Activated CD4-positive, alpha-beta T cell treated with anti-CD3 and anti-CD28 coated beads, Interleukin-10, Interleukin-2, amounts not matched to agents 100 ng/mL and 50 ng/mL, durations not matched to agents 16 hours and 8 hours (primary cell): ENCODE measurements around the gene LYST.
A peak's percentile ranks its signal among the peaks of the same experiment; 100 is the strongest.

Experiments
- DNase-seq: peaks from one replicate; pipeline ENCODE4 v3.0.0-alpha.2; 2020

LYST gene

GRCh38 chr1:235703506-235703905 lies 163.2 kb downstream of the LYST start:
- no peak for DNase-seq

GRCh38 chr1:235702412-235702811 lies 164.3 kb downstream of the LYST start:
- DNase-seq, result no peak

DNA sequence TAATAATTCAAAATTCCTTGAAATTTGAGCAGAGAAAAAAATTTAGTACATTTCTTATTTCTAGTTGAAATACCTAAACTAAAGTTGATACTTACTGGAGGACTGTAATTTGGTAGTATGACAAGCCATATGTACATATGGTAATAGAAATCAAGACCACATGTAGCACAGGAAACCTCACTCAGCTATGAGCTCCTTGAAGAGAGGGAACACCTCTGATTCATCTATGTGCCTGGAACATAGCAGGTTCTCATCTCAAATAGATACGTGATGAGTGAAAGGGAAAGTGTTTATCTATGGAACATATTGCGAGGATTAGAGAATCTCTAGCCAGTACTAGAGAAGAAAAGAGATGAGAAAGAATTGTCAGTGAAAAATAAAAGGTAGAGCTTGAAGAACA lies 169.2 kb downstream of the LYST start:
- peak; percentile 79 for DNase-seq

GRCh38 chr1:235689356-235689755 lies 177.3 kb downstream of the LYST start:
- no peak for DNase-seq

GRCh38 chr1:235688096-235688495 lies 178.6 kb downstream of the LYST start:
- DNase-seq, result no peak

- DNase-seq, result no peak
These were observed 183.1 kb downstream of the LYST start for GRCh38 chr1:235683653-235684052.

DNA sequence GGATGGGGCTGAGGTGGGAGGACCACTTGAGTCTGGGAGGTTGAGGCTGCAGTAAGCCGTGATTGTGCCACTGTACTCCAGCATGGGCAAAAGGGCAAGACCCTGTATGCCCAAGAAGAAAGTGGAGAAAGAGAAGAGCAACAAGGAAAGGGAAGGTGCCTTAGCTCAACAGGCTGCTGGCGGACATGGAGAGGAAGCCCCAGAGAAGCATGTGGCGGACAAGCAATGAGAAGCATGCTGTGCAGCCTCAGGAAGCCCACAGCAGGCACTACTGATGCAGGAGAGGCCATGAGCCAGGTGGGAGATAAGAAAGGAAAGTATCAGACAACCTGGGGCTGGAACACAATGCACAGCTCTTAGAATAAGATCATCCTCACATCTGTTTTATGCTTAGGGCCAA lies 184.5 kb downstream of the LYST start:
- DNase-seq, result no peak

DNA sequence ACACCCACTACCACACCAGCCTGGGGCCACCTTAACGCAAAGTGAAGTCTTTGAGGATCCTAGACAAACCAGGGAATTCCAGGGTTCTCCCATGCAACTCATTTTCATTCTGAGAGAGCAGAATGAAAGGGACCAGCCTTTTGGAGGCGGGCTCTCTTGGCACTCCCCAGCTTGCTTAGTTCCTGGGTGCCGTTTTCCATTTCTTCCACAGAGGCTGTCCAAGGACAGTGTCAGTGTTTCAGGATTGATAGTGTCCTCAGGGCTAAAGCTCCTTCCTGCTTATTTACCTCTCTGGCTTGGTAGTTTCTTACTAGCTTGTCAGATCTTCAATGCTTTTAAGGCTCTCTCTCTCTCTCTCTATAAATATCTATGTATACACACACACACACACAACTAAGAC lies 187.1 kb downstream of the LYST start:
- DNase-seq, result no peak

GRCh38 chr1:235679005-235679404 lies 187.7 kb downstream of the LYST start:
- no peak for DNase-seq

DNA sequence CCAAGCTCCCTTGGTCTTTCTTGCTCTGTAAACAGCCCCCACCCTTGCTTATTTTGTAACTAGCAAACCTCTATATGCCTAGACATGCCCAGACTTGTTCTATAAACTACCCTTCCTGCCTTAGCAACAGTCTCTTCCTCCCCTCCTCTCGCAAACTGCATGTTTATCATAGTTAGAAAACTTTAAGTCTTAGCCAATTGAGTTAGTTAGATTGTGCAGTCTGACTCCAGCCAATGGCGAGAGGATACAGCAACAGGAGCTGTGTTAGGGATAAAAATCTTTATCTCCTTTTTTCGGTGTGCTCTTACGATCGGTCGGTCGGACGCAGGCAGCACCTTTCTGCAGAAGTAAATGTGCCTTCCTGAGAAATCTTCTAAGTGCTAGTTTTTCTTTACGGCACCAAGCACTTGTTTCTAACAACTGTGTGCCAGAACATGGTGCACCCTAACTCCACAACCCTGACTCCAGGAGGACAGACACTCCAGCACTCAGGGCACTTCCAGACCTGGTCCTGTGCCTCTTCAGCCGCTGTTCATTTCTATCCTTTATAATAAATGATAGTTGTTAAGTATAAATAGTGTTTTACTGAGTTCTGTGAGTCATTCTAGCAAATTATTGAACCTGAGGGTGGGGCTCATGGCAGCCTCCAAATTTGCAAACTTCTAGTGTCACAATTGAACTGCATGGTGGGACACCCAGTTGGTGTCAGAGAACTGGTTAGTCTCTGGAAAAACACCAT lies 191.4 kb downstream of the LYST start:
- DNase-seq, result no peak

GRCh38 chr1:235673981-235674380 lies 192.7 kb downstream of the LYST start:
- no peak for DNase-seq

GRCh38 chr1:235671992-235672391 lies 194.7 kb downstream of the LYST start:
- DNase-seq, result no peak

GRCh38 chr1:235670157-235670776 lies 196.4 kb downstream of the LYST start:
- no peak for DNase-seq

DNA sequence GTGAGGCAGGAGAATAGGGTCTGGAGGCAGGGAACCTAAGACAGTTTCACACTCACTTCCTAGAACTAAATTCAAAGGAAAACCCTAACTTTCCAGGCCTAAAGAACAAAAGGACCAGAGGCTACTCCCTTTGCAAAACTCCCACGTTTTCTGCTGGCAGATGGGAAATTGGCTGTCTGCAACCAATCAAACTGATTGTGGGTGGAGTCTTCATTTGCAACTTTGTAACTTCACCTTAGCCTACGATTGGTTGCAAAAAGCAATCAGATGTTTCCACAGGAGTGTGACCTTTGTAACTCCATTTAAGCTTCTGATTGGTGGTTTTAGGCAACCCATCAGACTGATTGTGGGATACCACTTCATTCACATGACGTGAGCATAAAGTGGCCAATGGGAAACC lies 197.4 kb downstream of the LYST start:
- DNase-seq, result no peak

DNA sequence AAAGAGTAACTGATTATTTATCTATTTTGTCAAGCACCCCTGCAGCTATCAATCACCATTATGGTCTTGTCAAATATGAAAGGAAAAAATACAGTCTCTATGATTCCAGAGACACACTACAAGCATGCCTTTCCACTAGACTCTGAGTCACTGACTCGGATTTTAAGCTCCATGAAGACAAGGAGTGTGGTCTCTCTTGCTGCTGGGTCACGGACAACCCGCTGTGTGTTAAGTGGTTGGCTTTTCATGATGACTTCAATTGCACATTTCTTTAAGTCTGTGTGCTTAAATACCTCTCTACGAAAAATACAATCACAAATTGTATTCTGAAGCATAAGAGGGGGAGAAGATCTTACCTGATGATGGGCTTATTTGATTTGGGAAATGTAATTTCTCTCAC lies 203.1 kb downstream of the LYST start:
- no peak for DNase-seq

- no peak for DNase-seq
These were observed 205.1 kb downstream of the LYST start for GRCh38 chr1:235661568-235661967.

DNA sequence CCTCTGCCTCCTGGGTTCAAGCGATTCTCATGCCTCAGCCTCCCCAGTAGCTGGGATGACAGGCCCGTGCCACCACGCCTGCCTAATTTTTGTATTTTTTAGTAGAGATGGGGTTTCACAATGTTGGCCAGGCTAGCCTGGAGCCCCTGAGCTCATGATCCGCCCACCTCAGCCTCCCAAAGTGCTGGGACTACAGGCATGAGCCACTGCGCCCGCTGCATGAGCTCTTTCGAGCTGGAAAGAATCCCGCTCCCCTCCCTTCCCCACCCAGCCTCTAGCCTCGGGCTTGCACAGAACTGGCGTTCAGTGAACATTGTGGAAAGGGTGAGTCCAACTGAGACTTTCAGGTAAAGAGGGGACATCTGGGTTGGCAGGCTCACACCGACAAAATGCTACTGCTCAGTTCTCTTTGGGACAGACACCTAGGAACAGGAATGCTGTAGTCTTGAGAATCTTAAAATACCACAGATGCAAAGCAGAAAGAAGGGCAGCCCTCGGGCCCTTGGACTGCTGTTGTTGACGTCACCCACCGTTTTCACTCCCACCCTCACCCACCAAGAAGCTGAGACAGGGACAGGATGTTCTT lies 207.4 kb downstream of the LYST start:
- DNase-seq, result no peak

GRCh38 chr1:235657747-235658526 lies 208.8 kb downstream of the LYST start:
- no peak for DNase-seq

- no peak for DNase-seq
These were observed 209.4 kb downstream of the LYST start for GRCh38 chr1:235657269-235657668.

DNA sequence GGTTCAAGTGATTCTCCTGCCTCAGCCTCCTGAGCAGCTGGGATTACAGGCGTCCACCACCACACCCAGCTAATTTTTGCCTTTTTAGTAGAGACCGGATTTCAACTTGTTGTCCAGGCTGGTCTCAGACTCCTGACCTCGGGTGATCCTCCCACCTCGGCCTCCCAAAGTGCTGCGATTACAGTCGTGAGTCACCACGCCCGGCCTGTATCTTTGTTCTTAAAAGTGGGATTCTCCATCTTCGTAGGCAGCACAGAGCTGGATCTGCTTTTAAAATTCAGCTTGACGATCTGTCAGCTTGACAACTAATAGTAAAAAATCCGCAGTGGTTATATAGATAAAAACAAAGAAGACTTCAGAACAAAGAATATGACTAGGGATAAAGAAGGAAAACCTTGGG lies 214.3 kb downstream of the LYST start:
- DNase-seq, result no peak

GRCh38 chr1:235651170-235651806 lies 215.4 kb downstream of the LYST start:
- DNase-seq, result no peak

DNA sequence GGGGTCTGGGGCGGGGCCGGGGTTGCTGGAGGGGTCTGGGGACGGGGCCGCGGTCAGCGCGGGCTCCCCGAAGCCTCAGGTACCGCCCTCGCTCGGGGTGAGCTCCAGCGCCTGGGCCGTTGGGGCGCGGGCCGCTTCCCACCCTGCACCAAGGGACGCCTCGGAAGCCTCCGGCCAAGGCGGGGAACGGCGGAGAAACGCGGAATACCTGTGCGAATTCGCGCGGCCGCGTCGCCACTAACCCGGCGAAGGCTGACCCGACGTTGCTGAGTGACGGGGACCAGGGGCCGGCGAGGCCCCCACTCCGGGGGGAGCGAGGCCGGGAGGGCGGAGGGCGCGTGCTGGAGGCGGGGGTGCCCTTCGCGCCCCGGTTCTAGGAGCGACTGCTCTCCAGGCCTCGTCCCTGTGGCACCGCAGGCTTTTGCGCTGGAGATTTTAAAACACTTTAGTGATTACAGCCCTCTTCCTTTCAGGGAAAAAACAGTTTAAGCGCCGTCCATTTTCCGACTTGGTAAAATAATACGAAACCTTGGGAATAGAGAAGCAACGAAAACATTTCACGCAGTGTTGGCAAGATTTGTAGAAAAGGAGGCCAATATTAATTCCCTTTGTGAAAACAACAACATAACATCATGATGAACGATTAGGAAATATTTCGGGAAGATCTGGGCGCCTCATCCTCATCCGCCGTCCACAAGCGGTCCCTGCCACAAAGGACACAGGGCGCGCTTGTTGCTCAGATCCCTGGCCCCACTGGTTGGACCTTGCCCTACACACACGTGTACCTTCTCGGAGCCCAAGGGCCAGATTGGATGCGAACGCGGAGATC lies 216.2 kb downstream of the LYST start:
- DNase-seq, result no peak
